ENCODE measurements around the gene GNB3. TPM values are rescaled to one million over a fixed set of nuclear protein-coding genes. Genes with fewer than 3 reads are reported as not detected.

The GNB3 gene
- total RNA-seq, 2 experiments from 2014 or later: 5.0 to 23.7 TPM

DNA sequence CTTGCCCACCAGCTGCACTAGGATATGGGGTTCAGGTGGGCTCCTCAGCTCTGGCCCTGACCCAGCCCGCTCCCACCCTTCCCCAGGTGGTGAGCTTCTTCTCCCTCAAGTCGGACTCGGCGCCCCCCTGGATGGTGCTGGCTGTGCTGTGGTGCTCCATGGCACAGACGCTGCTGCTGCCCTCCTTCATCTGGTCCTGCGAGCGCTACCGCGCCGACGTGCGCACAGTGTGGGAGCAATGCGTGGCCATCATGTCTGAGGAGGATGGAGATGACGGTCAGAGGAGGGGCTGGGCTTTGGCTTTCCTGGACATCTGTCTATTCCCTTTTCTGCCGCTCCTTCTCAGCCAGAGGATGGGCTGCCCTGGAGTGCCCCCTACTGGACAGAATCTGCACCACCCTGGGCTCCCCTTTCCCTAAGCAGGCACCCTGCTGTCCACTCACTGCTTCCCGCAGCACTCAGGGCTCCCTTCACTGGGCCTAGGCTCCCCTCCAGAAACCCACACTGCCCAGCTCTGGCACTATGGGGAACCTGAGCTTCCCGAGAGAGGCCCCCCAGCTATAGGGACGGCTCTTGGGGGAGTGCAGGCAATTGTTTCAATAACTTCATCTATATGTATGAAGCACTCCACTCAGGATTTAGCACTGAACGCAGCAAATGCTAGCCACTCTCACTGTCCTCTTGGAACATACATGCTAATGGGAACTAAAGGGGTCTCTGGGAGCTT is 15.2 kb upstream of the GNB3 start:
- H2AFZ ChIP-seq (ENCODE audit: low read length): no peak overlapping the region
- no peak overlapping the region for H3K4me2 ChIP-seq (ENCODE audit: low read length)
- H3K4me1 ChIP-seq (ENCODE audit: insufficient read depth, low read length, poor library complexity, severe bottlenecking): peaks cover 32% of the 10 kb centered on the region
- DNase-seq (ENCODE audit: low spot score): peak; percentile 71
- no peak overlapping the region for H3K27ac ChIP-seq (ENCODE audit: low read depth, low read length, poor library complexity, severe bottlenecking)
- no TSS peak for BruUV-seq (replicated peaks)
- TF ChIP-seq, protein P1, sequence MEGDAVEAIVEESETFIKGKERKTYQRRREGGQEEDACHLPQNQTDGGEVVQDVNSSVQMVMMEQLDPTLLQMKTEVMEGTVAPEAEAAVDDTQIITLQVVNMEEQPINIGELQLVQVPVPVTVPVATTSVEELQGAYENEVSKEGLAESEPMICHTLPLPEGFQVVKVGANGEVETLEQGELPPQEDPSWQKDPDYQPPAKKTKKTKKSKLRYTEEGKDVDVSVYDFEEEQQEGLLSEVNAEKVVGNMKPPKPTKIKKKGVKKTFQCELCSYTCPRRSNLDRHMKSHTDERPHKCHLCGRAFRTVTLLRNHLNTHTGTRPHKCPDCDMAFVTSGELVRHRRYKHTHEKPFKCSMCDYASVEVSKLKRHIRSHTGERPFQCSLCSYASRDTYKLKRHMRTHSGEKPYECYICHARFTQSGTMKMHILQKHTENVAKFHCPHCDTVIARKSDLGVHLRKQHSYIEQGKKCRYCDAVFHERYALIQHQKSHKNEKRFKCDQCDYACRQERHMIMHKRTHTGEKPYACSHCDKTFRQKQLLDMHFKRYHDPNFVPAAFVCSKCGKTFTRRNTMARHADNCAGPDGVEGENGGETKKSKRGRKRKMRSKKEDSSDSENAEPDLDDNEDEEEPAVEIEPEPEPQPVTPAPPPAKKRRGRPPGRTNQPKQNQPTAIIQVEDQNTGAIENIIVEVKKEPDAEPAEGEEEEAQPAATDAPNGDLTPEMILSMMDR (conservative IDR thresholded peaks at IDR 0.05; ENCODE audit: low read length): peak; percentile 91
- no peak for TF ChIP-seq EZH2phosphoT487 (IDR thresholded peaks at IDR 0.05; ENCODE audit: borderline replicate concordance, low read depth, low read length)
- H3K79me2 ChIP-seq (ENCODE audit: insufficient read depth, low read depth, low read length): no peaks in the 10 kb centered on the region
- no peaks in the 10 kb centered on the region for H3K9me2 ChIP-seq (ENCODE audit: insufficient read depth, low read length)
- ChIA-PET CTCF (ENCODE audit: unreplicated experiment) (interaction anchor here (0.6 kb wide), 2 partner anchors 55 to 148 kb away, joined by 3 read pairs; no protein-coding TSS in a partner anchor), POLR2A (interaction anchor here (1.3 kb wide), 1 partner anchor 14 kb away, joined by 3 read pairs; no protein-coding TSS in a partner anchor)
- no peaks in the 10 kb centered on the region for H3K9me3 ChIP-seq (ENCODE audit: low read length)
- no peaks in the 10 kb centered on the region for H3K36me3 ChIP-seq (ENCODE audit: insufficient read depth, low read length)
- intact Hi-C loops (cut with micrococcal nuclease; ENCODE audit: unreplicated experiment): loop anchor here (1.0 to 5.0 kb wide), 3 partner anchors 43 to 268 kb away; partner anchors contain the start of genes IFFO1 and MLF2
- no peak overlapping the region for H3K4me3 ChIP-seq (ENCODE audit: low read depth, low read length, poor library complexity, severe bottlenecking)
- H4K20me1 ChIP-seq (ENCODE audit: insufficient read depth, low read length): no peaks in the 10 kb centered on the region

DNA sequence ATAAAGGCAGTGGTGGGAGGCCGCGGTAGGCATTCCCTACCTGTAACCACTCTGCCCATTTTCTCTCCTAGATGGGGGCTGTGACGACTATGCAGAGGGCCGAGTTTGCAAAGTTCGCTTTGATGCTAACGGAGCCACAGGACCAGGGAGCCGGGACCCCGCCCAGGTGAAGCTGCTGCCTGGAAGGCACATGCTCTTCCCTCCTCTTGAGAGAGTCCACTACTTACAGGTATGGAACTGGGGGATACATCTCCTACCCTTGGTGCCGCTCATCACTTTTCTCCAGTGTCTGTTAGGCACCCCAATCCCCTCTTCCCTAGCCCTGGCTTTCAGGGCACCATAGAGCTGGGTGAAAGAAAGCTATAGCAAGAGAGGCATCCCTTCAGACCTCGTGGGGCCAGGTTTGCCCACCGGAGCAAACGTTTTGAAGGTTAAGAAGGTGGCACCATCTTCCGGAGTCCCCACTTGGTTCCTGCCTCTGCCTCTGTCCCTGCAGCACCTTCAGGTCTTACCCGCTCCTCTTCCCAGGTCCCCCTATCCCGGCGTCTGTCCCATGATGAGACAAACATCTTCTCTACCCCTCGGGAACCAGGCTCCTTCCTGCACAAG is 14.5 kb upstream of the GNB3 start:
- CTCF ChIA-PET (ENCODE audit: unreplicated experiment): interaction anchor here (1.1 kb wide), 1 partner anchor 16 kb away, joined by 4 read pairs; no protein-coding TSS in a partner anchor
- Histone ChIP-seq H2AFZ (ENCODE audit: low read length) (no peak overlapping the region), H3K4me2 (ENCODE audit: low read length) (no peak overlapping the region), H3K9me3 (ENCODE audit: low read length) (no peaks in the 10 kb centered on the region), H3K79me2 (ENCODE audit: insufficient read depth, low read depth, low read length) (no peaks in the 10 kb centered on the region), H3K4me1 (ENCODE audit: insufficient read depth, low read length, poor library complexity, severe bottlenecking) (peaks cover 27% of the 10 kb centered on the region), H3K36me3 (ENCODE audit: insufficient read depth, low read length) (no peaks in the 10 kb centered on the region), H3K27ac (ENCODE audit: low read depth, low read length, poor library complexity, severe bottlenecking) (no peak overlapping the region), H3K4me3 (ENCODE audit: low read depth, low read length, poor library complexity, severe bottlenecking) (no peak overlapping the region), H4K20me1 (ENCODE audit: insufficient read depth, low read length) (no peaks in the 10 kb centered on the region), H3K9me2 (ENCODE audit: insufficient read depth, low read length) (no peaks in the 10 kb centered on the region)
- POLR2A ChIA-PET: interaction anchor here (1.3 kb wide), 1 partner anchor 14 kb away, joined by 3 read pairs; no protein-coding TSS in a partner anchor
- intact Hi-C loops (cut with micrococcal nuclease; ENCODE audit: unreplicated experiment): loop anchor here (5.0 kb wide), 2 partner anchors 44 to 269 kb away; partner anchors contain the start of gene IFFO1
- BruUV-seq (replicated peaks): no TSS peak
- TF ChIP-seq, protein P1 (conservative IDR thresholded peaks at IDR 0.05; ENCODE audit: low read length): no peak
- TF ChIP-seq EZH2phosphoT487 (IDR thresholded peaks at IDR 0.05; ENCODE audit: borderline replicate concordance, low read depth, low read length): no peak
- DNase-seq (ENCODE audit: low spot score): no peak
